ENCODE measurements around the gene ITPKC. TPM values are rescaled to one million over a fixed set of nuclear protein-coding genes. Genes with fewer than 3 reads are reported as not detected.

The ITPKC gene
- total RNA-seq, 1 donor from 2014 or later: 53.1 TPM

- no peak for DNase-seq (ENCODE audit: low spot score)
Observed at GRCh38 chr19:40739030-40739839, 22.3 kb downstream of the ITPKC start.

DNA sequence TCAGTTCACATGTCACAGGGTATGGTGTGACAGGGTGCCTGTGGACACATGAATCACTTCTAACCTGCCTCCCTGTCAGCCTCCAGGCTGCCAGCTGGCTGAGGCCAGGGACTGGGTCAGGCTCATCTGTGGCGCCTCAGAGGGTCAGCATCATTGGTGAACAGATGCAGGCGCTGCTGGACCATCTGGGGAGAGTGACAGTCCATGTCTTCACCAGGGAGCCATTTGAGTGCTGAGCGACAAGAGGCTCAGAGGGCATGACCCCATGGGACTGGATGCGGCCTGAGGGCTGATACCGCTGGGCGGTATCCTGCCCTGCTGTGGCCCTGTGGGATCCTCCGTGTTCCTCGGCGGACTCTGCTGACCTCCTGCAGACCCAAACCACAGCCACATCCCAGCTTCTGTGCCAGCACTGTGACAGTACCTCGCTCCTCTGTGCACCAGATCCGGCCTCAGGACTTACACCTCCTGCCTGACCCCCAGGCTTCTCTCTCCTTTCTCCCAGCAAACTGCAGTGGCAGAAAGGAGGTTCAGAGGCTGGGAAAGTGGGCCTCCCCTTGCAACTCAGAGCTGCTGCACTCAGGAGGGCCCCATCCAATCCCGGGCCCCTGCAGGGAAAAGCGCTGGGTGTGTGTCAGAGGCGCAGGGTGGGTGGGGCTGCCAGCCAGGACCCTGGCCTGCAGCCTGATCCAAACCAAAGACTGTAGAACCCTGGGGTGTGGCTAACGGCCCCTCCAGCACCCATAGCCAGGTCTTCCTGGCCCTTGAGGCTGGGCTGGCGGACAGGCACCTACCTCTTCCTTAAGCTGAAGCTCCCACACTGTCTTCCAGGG lies 23.2 kb downstream of the ITPKC start:
- no peak for DNase-seq (ENCODE audit: low spot score)

GRCh38 chr19:40740747-40741146 lies 23.8 kb downstream of the ITPKC start:
- DNase-seq (ENCODE audit: low spot score): no peak

DNA sequence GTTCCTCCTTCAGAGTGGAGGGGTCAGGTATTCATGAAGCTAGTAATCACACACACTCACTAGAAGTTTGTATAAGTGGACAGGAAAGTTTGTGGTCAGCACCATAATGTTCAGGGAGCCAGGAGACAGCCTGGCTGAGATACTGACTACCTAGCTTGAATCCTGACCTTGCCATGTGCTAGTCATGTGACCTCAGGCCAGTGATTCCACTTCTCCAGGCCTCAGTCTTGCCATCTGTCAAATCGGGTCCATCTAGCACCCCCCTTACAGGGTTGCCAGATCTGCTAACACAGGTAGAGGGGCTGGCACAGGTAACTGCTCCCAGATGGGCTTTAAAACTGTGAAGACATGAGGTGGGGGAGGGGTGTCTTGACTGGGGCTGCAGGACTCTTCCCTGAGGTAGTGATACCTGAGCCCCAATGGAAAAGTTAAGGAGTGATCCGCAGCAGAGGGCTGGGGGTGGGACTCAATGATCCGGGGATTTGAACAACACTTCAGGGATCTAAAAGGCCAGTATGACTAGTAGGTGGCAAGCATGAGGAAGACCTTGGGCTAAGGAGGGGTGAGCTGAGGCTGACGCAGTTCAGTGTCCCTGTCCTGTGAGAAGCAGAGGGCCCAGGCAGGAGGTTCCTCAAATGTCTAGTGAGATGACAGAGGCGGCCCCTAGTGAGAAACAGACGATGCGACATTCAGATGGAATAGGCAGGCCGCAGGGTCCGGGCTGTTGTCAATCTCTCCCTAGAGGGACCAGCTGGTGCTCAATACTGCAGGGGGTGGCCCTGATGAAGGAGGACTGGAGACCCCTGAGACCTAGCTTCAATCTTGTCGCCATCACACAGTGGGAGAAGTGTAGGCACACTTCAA lies 24.8 kb downstream of the ITPKC start:
- no peak for DNase-seq (ENCODE audit: low spot score)

GRCh38 chr19:40742477-40742876 lies 25.6 kb downstream of the ITPKC start:
- DNase-seq (ENCODE audit: low spot score): no peak

DNA sequence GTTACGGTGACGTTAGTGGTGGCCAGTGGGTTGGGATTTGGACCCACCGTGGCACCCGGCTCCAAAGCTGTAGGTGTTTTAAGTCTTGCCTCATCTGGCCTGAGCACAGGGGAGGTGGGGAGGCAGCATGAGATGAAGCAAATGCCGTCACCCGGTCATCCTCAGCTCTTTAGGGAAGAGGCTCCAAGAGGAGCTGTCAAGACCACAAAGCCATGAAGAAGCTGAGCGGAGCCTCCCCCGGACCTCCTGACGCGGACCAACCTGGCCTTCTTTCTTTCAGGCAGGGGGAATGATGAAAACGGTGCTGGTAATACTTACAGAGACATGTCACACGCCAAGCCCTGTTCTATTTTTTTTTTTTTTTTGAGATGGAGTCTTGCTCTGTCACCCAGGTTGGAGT lies 26.0 kb downstream of the ITPKC start:
- no peak for DNase-seq (ENCODE audit: low spot score)

DNA sequence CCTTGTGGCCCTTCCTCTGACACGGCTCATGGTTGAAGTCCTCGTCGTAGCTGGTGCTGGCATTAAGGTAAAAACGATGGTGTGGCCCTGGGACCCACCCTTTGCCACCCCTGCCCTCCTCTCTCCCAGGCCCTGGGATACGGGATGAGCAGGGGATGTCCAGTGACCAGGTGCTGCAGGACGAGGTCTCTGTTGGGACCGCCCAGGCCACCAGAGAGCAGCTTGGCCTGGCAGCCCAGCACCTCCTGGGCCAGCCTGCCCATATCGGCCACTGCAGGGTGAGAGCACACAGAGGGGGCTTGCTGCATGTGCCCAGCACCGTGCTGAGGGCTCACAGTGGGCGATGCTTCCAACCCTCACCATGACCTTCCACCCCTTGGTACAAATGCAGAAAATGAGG lies 27.0 kb downstream of the ITPKC start:
- DNase-seq (ENCODE audit: low spot score): no peak

DNA sequence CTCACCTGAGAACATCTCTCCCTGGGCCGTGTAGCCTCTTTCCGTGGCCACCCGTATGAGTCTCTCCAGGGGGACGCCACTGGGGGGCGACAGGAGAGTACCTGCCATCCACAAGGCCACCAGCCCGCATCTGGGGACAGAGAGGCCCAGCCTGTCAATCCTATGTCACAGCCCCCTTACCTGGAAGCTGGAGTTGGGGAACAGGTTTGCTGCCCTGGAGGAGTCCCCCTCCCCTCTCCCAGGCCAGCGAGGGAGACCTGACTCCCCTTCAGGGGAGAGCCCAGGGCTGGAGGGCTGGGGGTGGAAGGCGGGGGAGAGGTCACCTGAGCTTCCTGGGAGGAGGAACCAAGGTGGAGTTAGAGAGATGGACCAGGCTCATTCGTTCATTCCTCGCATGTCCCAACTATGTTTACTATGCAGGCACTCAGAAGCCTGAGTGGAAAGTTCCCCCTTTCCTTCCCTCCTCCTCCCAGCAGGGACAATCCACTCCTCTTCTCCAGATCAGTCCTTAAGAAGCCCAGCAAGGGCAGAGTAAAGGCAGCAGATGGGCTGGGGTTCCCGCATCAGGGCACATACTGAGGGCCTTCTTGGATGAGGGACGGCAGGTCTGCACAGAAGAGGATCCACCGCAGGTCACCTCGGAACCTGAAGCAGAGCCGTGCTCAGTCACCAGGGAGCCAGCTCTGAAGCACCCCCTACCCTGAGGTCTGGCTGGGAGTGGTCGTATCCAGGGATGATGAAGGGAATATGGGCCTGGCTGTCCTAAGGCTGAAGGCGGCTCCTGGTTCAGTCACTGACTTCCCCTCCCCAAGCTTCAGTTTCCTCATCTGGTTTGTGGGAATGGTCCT lies 27.9 kb downstream of the ITPKC start:
- DNase-seq (ENCODE audit: low spot score): no peak

- no peak for DNase-seq (ENCODE audit: low spot score)
Observed at GRCh38 chr19:40745402-40745780, 28.5 kb downstream of the ITPKC start.

DNA sequence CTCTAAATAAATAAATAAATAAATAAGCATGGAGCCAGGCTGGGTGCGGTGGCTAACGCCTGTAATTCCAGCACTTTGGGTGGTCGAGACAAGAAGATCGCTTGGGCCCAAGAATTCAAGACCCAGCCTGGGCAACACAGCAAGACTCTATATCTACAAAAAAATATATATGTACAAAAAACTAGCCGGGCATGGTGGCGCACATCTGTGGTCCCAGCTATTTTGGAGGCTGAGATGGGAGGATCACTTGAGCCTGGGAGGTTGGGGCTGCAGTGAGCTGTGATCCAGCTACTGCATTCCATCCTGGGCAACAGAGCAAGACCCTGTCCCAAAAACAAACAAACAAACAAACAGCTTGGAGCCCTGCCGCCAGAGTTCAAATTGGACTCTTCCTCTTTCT lies 30.6 kb downstream of the ITPKC start:
- no peak for DNase-seq (ENCODE audit: low spot score)

DNA sequence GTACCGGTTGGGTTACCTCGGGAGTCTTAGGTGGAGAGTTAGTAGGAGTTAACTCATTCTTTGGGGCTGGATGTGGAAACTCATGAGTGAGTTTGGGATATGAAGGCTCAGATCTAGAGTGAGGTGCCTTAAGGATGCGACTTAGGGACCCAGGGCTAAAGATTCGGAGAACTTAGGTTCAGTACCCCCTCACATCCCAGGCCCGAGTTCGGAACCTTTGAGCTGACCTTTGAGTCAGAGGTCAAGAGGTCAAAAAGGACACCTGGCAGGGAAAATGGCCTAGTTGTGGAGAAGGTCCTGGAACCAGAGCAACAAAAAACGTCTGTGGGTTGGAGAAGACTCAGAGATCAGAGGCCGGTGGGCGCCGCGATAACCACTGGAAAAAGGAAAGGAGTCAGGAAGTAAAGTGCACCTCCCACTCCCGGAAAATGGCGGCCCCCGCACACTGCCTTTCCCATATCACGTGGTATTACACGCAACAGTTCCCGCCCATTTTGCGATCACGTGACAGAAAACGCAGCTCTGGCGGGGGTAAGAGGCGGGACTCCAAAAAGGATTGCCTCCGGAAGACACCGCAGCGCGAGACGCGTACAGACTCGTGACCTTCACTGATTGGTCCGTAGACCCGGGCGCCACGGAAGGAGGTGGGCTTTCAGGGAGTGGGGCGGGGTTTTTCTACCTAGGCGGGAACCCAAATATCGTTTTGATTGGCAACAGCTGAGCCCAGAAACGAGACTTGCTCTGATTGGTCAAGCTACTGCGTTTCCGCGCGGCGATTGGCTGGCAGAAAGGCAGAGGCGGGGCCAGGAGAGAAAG lies 33.4 kb downstream of the ITPKC start, which contains the start of gene ACTMAP:
Gene ACTMAP, minus strand, starts transcription at position 420 of the 816 bp plus-strand sequence. CDS start 674 bp downstream, outside the sequence.
- DNase-seq (ENCODE audit: low spot score): peak; percentile 100

DNA sequence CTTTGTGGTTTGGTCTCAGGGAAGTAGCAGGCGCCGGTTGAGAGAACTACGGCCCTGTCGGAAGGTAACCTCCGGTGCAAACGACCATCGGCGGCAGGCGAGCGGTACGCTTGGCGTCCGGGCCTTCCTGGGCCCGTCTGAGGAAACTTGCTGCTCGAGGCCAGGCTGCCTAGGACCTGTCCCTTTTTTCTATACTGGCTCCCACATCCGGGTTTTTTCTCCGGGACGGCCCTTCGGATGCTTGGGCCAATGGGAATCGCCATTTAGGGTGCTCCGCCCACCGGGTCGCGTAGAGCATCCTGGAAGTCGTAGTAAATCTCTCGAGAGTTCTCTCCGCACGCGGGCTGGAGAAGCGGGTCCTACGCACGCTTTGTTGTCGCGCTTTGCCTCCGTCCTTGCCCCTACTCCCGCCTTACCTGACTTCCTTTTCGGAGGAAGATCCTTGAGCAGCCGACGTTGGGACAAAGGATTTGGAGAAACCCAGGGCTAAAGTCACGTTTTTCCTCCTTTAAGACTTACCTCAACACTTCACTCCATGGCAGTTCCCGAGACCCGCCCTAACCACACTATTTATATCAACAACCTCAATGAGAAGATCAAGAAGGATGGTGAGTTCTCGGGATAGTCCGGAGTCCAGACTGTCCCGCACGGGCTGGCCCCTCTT lies 34.1 kb downstream of the ITPKC start, which contains the start of gene SNRPA:
Gene SNRPA, plus strand, starts transcription at position 330 of the 664 bp plus-strand sequence. Its CDS starts 206 bp downstream, at position 536.
- DNase-seq (ENCODE audit: low spot score): peak; percentile 97

- DNase-seq (ENCODE audit: low spot score): no peak
Observed at GRCh38 chr19:40752257-40752781, 35.4 kb downstream of the ITPKC start.

DNA sequence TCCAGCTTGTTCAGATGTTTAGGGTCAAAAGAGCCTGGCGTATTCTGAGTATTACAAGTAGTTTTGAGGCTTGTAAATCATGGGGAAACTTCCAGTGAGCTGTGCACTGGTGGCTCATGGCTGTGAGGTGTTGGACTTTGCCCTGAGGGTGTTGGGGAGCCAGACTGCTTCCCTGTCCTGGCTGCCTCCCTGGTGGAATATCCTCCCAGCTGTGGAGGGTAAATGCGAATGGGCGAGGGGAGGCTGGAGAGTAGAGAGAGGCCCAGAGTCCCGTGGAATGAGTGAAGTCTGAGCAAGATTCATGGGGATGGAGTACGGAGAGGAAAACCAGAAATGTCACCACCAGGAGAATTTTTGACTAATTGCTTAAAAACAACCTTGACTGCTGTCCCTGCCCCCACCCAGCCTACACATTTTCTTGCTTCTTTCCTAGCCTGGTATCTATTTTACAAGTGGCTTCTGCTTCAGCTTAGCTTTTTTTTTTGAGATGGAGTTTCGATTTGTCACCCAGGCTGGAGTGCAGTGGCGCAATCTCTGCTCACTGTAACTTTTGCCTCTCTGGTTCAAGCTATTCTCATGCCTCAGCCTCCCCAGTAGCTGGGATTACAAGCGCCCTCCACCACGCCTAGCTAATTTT lies 37.8 kb downstream of the ITPKC start:
- no peak for DNase-seq (ENCODE audit: low spot score)

GRCh38 chr19:40755248-40755624 lies 38.3 kb downstream of the ITPKC start:
- no peak for DNase-seq (ENCODE audit: low spot score)

GRCh38 chr19:40755791-40756190 lies 38.9 kb downstream of the ITPKC start:
- no peak for DNase-seq (ENCODE audit: low spot score)

DNA sequence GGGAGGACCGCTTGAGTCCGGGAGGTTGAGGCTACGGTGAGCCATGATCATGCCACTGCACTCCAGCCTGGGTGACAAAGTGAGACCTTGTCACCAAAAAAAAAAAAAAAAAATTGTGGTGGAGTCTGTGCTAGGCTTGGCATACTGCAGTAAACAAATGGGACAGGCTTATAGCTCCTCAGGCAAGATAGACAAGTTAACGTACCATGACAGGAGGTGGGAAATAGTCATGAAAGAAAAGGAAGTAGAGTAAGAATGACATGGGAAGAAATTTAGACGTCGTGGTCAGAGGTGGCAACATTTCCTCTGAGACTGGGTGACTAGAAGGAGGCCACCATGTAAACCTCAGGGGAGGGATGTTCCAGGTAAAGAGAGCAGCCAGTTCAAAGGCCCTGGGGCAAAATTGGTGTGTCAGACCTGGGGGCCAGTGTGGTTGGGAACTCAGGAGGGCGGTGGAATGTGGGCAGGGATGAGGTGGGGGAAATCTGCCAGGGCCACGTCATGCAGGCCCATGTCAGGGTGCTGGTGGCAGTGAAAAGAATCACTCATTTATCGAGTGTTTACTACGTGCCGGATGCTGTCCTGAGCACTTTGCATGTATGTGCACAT lies 39.7 kb downstream of the ITPKC start:
- no peak for DNase-seq (ENCODE audit: low spot score)

GRCh38 chr19:40758491-40758890 lies 41.6 kb downstream of the ITPKC start:
- no peak for DNase-seq (ENCODE audit: low spot score)

Measured in mesenteric fat pad (tissue), 1 donor.